HG03565 (cell line): Measurements from ENCODE around the gene TOPORS.
A peak's percentile ranks its signal among the peaks of the same experiment; 100 is the strongest.
"Not testable (repeated sequence)": the region's sequence is repeated elsewhere in the genome, so short reads cannot be mapped to it uniquely, and the experiment has no call there.

Source experiments
- ATAC-seq: cut with Tn5 transposase; IDR thresholded peaks from one replicate; pipeline ENCODE4 v1.9.1; 2021; ENCODE audit warnings: mild to moderate bottlenecking, moderate library complexity; ENCODE audit not compliant: unreplicated experiment

TOPORS gene

DNA sequence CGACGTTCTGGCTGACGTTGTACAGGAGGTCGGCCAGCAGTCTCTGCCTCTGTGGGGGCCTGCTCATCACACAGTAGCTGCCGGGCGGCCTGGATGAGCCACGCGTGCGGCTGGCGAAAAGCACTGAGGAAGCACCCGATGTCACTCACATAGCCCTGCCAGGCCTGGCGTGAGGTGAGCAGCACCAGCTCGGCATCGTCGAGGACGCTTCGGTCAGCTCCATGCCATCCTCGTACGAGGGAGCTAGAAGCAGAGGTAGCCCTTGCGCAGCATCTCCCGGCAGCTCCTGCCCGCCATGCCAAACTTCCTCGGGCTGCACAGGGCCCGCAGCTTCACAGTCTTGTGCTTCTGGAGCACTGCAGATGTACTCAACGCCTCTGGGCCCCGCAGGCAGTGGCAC lies 14.4 kb upstream of the TOPORS start:
- no peak for ATAC-seq

- ATAC-seq = no peak
Observed at GRCh38 chr9:32565967-32566366, 13.6 kb upstream of the TOPORS start.

GRCh38 chr9:32558408-32558934 lies 6.1 kb upstream of the TOPORS start:
- ATAC-seq = no peak

DNA sequence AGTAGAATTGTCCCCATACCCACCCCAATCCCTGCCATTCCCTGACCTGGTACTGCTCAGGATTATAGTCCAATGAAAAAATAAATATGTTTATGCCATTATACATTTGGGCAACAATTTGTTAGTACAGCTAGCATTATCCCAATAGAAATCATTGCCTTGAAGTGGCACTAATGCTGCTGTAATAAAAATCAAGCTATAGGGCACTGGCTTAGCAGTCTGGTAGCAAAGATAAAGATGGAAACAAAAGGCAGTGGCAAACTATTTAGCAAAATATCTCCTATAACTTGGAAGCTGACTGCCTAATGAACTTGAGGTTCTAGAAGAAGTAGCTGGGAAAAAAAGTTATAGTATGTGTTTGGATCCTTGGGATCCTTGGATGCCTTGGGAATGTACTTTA lies 2.2 kb upstream of the TOPORS start:
- no peak for ATAC-seq

DNA sequence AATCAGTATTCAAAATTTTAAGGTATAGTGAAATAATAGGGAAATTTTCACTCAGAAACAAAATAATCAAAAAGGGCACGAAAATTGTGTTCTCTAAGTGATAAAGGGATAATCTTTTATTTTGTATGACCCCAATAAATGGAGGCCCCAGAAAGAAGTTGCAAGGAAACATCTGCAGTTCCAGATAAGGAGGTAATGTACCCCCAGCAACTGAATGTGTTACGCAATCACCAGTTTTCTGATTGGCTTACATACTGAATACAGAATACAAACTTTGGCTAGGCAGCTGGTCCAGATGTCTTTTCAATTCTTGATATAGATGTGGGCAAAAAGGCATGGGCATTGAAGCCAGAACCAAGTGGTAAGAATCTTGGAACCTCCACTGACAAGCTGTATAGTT lies 1.7 kb upstream of the TOPORS start:
- no peak for ATAC-seq

DNA sequence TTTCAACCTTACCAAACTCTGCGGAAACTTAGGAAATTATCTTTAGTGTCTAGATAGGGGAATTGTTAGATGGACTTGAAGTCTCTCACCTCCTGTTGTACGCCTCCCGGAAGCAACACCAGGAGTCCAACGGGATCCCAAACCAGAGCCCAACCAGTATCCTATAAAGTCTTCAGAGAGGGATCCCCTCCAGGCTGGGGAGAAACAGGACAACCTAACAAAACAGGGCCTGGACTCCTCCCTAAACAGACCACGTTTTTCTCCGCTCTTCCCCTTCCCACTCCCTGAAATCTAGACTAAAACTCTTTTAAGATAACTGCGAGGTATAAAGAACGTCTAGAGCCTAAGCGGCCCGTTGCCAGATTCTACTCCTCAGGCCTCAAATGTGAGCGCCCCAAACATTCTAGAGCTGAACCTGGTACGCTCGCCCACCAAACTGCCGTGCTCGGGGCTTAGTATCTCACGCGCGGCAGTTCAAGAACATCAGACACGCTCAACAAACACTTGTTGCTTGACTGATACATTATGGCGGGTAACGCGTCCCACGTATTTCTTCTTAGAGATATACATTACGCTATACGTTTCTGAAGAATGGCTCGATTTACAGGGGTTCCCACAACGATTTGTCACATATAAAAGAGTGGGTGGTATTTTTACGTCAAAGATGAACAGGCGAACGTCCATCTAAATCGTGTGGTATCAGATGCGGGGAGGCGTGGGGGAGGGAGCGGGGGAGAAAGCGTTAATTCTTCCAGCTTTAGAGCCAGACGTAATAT lies 922 bp downstream of the TOPORS start:
- no peak for ATAC-seq

GRCh38 chr9:32550562-32551275 lies 1.7 kb downstream of the TOPORS start:
- ATAC-seq = peak; percentile 60

GRCh38 chr9:32550150-32550561 lies 2.2 kb downstream of the TOPORS start:
- ATAC-seq = no peak

DNA sequence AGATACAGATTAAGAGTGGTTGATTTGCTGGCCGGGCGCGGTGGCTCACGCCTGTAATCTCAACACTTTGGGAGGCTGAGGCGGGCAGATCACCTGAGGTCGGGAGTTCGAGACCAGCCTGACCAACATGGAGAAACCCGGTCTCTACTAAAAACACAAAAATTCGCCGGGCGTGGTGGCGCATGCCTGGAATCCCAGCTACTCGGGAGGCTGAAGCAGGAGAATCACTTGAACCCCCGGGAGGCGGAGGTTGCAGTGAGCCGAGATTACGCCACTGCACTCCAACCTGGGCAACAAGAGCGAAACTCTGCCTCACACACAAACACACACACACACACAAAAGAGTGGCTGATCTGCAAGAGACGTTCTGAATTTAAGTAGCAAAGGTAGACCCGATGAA lies 4.2 kb downstream of the TOPORS start:
- ATAC-seq = not testable (repeated sequence)

GRCh38 chr9:32545884-32546283 lies 6.5 kb downstream of the TOPORS start:
- no peak for ATAC-seq

GRCh38 chr9:32543047-32543446 lies 9.3 kb downstream of the TOPORS start:
- ATAC-seq = no peak

DNA sequence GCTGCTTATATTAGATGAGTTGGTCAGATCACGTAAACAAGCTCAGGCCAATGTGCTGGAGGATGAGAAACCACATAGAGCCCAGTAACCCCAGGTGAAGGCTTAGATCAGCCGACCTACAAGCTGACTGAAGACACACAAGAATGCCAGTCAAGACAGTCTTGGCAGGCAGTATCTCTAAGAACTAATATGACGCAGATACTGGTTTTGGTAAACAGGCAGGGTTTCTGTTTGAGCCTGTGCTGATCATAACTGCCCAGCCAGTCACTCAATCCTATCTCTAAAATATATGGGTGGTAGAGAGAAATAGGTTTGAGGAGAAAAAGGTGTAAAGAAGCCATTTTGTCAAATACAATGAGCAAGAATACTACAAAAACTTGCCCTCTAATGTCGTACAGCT lies 18.6 kb downstream of the TOPORS start:
- ATAC-seq = no peak

GRCh38 chr9:32533336-32533735 lies 19.1 kb downstream of the TOPORS start:
- ATAC-seq = no peak

GRCh38 chr9:32526707-32527048 lies 25.7 kb downstream of the TOPORS start:
- no peak for ATAC-seq

DNA sequence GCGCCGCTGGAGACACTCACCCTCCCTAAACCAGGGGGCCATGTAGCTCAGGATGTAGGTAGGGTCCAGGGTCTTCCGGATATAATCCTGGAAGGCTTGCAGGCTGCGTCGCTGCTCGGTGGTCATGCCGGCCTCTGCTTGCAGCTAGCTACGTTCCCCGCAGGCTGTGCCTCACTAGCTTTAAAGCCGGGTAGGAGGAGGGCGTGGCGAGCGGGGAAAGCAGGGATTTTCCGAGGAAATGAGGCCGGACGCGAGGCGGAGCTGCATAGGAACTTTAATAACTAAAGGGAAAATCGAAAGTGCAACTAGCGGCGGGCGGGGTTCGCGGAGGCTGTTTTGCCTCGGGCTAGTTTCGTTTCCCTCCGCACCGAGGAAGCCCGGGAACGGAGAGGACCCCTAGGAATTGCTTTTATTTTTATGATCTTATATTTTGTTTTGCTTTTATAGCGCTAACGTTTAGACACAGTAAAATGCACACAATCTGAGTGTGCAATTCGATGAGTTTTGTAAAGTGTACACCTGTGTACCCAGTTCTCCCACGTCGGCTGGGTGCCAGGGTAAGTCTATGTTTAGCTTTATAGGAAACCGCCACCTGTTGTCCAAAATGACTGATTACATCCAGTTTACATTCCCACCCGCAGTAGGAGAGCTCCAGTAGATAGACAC lies 26.2 kb downstream of the TOPORS start, which contains the start of gene RIGI:
Gene RIGI, minus strand, starts transcription at position 156 of the 666 bp plus-strand sequence. Its CDS starts 30 bp downstream, at position 126.
- peak; percentile 63 for ATAC-seq

DNA sequence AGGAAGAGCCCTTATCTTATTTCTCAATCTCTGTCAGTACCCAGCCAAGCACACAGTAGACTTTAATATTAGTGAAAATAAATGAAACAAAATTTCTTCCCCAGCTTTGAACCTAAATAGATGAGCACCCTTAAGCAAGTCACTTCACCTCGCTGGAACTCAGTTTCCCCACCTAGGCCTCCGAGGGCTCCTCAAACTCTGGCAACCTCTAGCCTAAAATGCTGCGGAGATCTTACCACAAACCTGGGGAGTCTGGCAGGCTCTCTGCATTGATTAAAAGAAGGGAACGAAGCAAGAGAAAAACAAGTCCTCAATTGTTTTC lies 26.7 kb downstream of the TOPORS start:
- ATAC-seq = no peak

DNA sequence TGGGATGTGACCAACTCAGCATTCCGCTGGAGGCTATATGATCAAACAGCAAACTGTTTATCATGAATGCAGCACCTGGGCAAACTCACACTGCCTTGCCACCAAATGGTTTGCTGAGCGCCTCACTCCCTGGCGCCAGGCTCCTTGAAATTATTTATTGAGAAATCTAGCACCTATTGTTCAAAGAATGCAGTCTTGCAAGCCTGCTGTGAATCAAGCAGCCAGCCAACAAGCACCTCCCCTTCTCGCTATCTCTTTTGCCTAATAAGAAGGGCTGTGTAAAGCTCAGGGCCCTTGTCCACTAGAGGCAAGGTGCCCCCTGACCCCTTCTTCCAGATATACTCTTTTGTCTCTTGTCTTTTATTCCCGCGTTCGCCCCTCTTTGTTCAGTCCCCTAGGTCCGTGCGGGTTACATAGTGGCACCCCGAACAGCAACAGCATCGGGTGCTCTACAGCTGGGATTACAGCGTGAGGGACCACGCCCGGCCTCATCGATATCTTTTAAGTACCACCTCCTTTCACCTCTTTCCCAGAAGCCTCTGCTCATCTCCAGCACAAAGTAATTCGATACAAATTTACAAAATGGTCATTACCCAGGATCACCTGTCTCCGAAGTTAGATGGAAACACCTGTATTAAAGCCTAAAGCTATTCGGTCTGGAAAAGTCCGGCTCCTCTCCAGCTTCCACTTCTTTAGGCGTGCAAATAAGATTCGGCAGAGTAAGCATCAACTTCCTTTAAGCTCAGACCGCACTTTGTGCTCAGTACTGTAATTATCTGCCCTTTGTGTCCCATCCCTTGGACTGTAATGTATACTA lies 27.3 kb downstream of the TOPORS start:
- no peak for ATAC-seq

- not testable (repeated sequence) for ATAC-seq
Observed at GRCh38 chr9:32524558-32524891, 27.9 kb downstream of the TOPORS start.

- no peak for ATAC-seq
Observed at GRCh38 chr9:32523910-32524309, 28.5 kb downstream of the TOPORS start.

DNA sequence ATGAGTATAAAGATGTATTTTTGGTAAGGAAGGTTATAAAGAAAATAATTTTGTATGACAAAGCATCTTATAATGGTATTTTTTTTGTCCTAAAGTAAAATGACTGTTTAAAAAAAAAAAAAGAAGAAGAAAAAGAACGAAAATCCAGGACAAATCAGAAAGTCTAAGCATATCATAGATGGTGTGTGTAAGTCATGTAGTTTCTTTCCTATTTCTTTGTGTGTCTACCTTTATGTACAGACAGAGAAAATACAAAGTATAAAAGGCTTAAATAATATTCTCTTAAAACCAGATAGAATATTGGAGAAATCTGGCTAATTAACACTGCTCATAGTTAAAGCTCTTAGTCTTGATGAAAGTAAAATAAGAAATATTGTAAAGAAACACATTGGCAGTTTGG lies 34.1 kb downstream of the TOPORS start:
- no peak for ATAC-seq

DNA sequence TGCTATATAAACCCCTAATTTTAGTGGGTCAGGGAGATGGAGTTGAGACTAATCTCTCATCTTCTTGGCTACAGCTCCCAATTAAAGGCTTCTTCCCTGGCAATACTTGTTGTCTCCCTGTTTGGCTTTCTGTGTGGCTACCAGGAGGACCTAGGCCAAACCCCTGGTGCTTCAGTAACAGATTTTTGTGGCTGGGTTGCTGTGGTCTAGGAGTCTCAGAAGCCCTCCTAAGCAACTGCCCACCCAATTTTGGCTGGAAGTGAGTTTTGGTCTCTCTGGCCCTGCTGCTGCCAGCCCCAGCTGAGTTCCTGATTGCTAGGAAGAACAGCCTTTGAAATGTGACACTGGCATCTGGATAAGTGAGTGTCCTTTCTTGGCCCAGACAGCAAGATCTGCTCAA lies 36.1 kb downstream of the TOPORS start:
- no peak for ATAC-seq
